Fibroblast of mammary gland (primary cell): Measurements from ENCODE around the gene BIRC2.

Experiments
- DNase-seq: peaks from one replicate; pipeline ENCODE4 v3.0.0-alpha.2; 2010; ENCODE audit warnings: low read depth
- H3K4me3 ChIP-seq: 2 replicates; pipeline ENCODE4 v1.5.1; 2011; ENCODE audit warnings: low read depth, mild to moderate bottlenecking, low read length, moderate library complexity; ENCODE audit not compliant: control insufficient read depth
- CTCF ChIP-seq: conservative IDR thresholded peaks from 2 replicates; pipeline ENCODE4 v1.5.1; 2011; ENCODE audit warnings: low read depth, low read length, inconsistent platforms; ENCODE audit not compliant: control insufficient read depth, insufficient read depth

BIRC2 gene

GRCh38 chr11:102307727-102308038, 39.3 kb upstream of the BIRC2 start:
- H3K4me3 ChIP-seq, result no peak overlapping the region
- no peak for DNase-seq
- TF ChIP-seq CTCF, result no peak

- DNase-seq, result peak; percentile 15
- no peak overlapping the region for H3K4me3 ChIP-seq
- no peak for TF ChIP-seq CTCF
Observed at GRCh38 chr11:102309621-102310541, 37.1 kb upstream of the BIRC2 start.

- DNase-seq, result peak; percentile 45
- no peak for TF ChIP-seq CTCF
- H3K4me3 ChIP-seq, result peak overlapping the region; percentile 35
Observed at GRCh38 chr11:102312667-102313066, 34.3 kb upstream of the BIRC2 start.

- H3K4me3 ChIP-seq, result peak overlapping the region; percentile 35
- DNase-seq, result no peak
- TF ChIP-seq CTCF, result no peak
Observed at GRCh38 chr11:102313238-102313940, 33.6 kb upstream of the BIRC2 start.

- no peak overlapping the region for H3K4me3 ChIP-seq
- TF ChIP-seq CTCF, result no peak
Observed at GRCh38 chr11:102314784-102315183, 32.2 kb upstream of the BIRC2 start.

GRCh38 chr11:102316346-102316904, 30.6 kb upstream of the BIRC2 start:
- TF ChIP-seq CTCF, result no peak
- DNase-seq, result no peak
- H3K4me3 ChIP-seq, result no peak overlapping the region

More at GRCh38 chr11:102314784-102315183, 32.2 kb upstream of the BIRC2 start:
- DNase-seq, result no peak
